DOHH2 (cell line): ENCODE measurements around the gene TMEM256.

Experiments
- H3F3A ChIP-seq: fragments of 200-600 bp; sonication (generic), shearing (Covaris generic); 2 replicates; pipeline ENCODE4 v1.6.0; 2016; ENCODE audit warnings: antibody characterized with exemption, mild to moderate bottlenecking; ENCODE audit not compliant: control insufficient read depth, insufficient read depth
- H3K27ac ChIP-seq: fragments of 200-600 bp; sonication (generic); 2 replicates; pipeline ENCODE4 v1.5.1; 2014; ENCODE audit warnings: low read depth, mild to moderate bottlenecking, low read length, moderate library complexity
- H3K27me3 ChIP-seq: fragments of 200-600 bp; sonication (generic); 2 replicates; pipeline ENCODE4 v1.6.1; 2014; ENCODE audit warnings: mild to moderate bottlenecking, low read length, mixed read lengths; ENCODE audit not compliant: control insufficient read depth
- H3K36me3 ChIP-seq: fragments of 200-600 bp; sonication (generic); 2 replicates; pipeline ENCODE4 v1.6.1; 2014; ENCODE audit warnings: mild to moderate bottlenecking, low read length, moderate library complexity, mixed read lengths; ENCODE audit not compliant: control insufficient read depth
- H3K4me1 ChIP-seq: fragments of 200-600 bp; sonication (generic); 2 replicates; pipeline ENCODE4 v1.6.1; 2014; ENCODE audit warnings: mild to moderate bottlenecking, low read length, mixed read lengths; ENCODE audit not compliant: control insufficient read depth
- H3K4me2 ChIP-seq: fragments of 200-600 bp; sonication (generic); 2 replicates; pipeline ENCODE4 v1.6.0; 2014; ENCODE audit warnings: mild to moderate bottlenecking, low read length, moderate library complexity
- H3K4me3 ChIP-seq: fragments of 200-600 bp; sonication (generic); 2 replicates; pipeline ENCODE4 v1.5.1; 2014; ENCODE audit warnings: mild to moderate bottlenecking, low read length, mixed read lengths
- H3K79me2 ChIP-seq: fragments of 200-600 bp; sonication (generic); 2 replicates; pipeline ENCODE4 v1.6.1; 2014; ENCODE audit warnings: mild to moderate bottlenecking, low read length, mixed read lengths; ENCODE audit not compliant: control insufficient read depth
- H3K9me2 ChIP-seq: fragments of 200-600 bp; sonication (generic); replicated peaks from 2 replicates; pipeline ENCODE4 v1.6.1; 2014; ENCODE audit warnings: mild to moderate bottlenecking, low read length, mixed read lengths; ENCODE audit not compliant: control insufficient read depth
- H3K9me3 ChIP-seq: fragments of 200-600 bp; sonication (generic); 2 replicates; pipeline ENCODE4 v1.6.1; 2014; ENCODE audit warnings: antibody characterized with exemption, low read length, mixed read lengths; ENCODE audit not compliant: control insufficient read depth, insufficient read depth
- H4K20me1 ChIP-seq: fragments of 200-600 bp; sonication (generic); 2 replicates; pipeline ENCODE4 v1.6.0; 2014; ENCODE audit warnings: low read depth, mild to moderate bottlenecking, antibody characterized with exemption, low read length, moderate library complexity; ENCODE audit not compliant: control insufficient read depth, insufficient read depth
- CTCF ChIP-seq: fragments of 200-600 bp; sonication (generic); IDR thresholded peaks from one replicate; pipeline ENCODE4 v1.5.1; 2014; ENCODE audit warnings: antibody characterized with exemption, mild to moderate bottlenecking, low read depth, low read length; ENCODE audit not compliant: poor library complexity, severe bottlenecking
- EZH2phosphoT487 ChIP-seq: fragments of 200-600 bp; sonication (generic); IDR thresholded peaks from 2 replicates; pipeline ENCODE4 v1.6.1; 2017; ENCODE audit warnings: borderline replicate concordance, mild to moderate bottlenecking, antibody characterized with exemption, low read length, moderate library complexity, mixed read lengths

The TMEM256 gene

GRCh38 chr17:7404737-7405349 lies 946 bp upstream of the TMEM256 start:
- H3K36me3 ChIP-seq = peaks cover 4% of the 10 kb centered on the region; the same call in 1 of the 2 replicates
- H3K79me2 ChIP-seq = peaks cover 9% of the 10 kb centered on the region
- peaks cover 11% of the 10 kb centered on the region for H3K4me1 ChIP-seq
- H3K4me3 ChIP-seq = peak overlapping the region; percentile 73
- H4K20me1 ChIP-seq = no peaks in the 10 kb centered on the region
- peak overlapping the region; percentile 89 for H3K4me2 ChIP-seq
- H3K27me3 ChIP-seq = no peaks in the 10 kb centered on the region
- H3K9me2 ChIP-seq = no peaks in the 10 kb centered on the region
- H3F3A ChIP-seq = 0 out of 2 replicates have a peak, but pooled peaks cover 2% of the 10 kb centered on the region
- H3K27ac ChIP-seq = no peak overlapping the region
- TF ChIP-seq CTCF = no peak
- no peak for TF ChIP-seq EZH2phosphoT487
- no peaks in the 10 kb centered on the region for H3K9me3 ChIP-seq

- peaks cover 9% of the 10 kb centered on the region for H3K79me2 ChIP-seq
- TF ChIP-seq EZH2phosphoT487 (no peak), CTCF (no peak)
- H3K4me3 ChIP-seq = peak overlapping the region; percentile 73
- no peaks in the 10 kb centered on the region for H3K27me3 ChIP-seq
- no peaks in the 10 kb centered on the region for H4K20me1 ChIP-seq
- H3K36me3 ChIP-seq = peaks cover 4% of the 10 kb centered on the region; the same call in 1 of the 2 replicates
- H3K9me2 ChIP-seq = no peaks in the 10 kb centered on the region
- no peak overlapping the region for H3K27ac ChIP-seq
- peaks cover 11% of the 10 kb centered on the region for H3K4me1 ChIP-seq
- H3F3A ChIP-seq = peaks cover 5% of the 10 kb centered on the region; the same call in 1 of the 2 replicates
- H3K4me2 ChIP-seq = peak overlapping the region; percentile 89
- H3K9me3 ChIP-seq = no peaks in the 10 kb centered on the region
Observed at GRCh38 chr17:7403727-7403976, 245 bp downstream of the TMEM256 start.

- Histone ChIP-seq H3K27ac (no peak overlapping the region), H3K9me3 (no peaks in the 10 kb centered on the region), H3K79me2 (peaks cover 9% of the 10 kb centered on the region), H3F3A (peaks cover 5% of the 10 kb centered on the region; the same call in 1 of the 2 replicates), H3K4me2 (peak overlapping the region; percentile 89), H3K36me3 (peaks cover 4% of the 10 kb centered on the region; the same call in 1 of the 2 replicates), H3K9me2 (no peaks in the 10 kb centered on the region), H3K4me1 (peaks cover 11% of the 10 kb centered on the region), H3K4me3 (peak overlapping the region; percentile 73), H3K27me3 (no peaks in the 10 kb centered on the region), H4K20me1 (no peaks in the 10 kb centered on the region)
- TF ChIP-seq EZH2phosphoT487 = no peak
- no peak for TF ChIP-seq CTCF
Observed at GRCh38 chr17:7403043-7403726, 712 bp downstream of the TMEM256 start.
